GM19328 (cell line): Measurements from ENCODE around the gene TGM2.

Experiments
- ATAC-seq: cut with Tn5 transposase; IDR thresholded peaks from one replicate; pipeline ENCODE4 v1.9.1; 2021; ENCODE audit warnings: mild to moderate bottlenecking, moderate library complexity; ENCODE audit not compliant: unreplicated experiment

Gene TGM2

GRCh38 chr20:38199501-38200390 is 34.7 kb upstream of the TGM2 start:
- ATAC-seq, result no peak

- ATAC-seq, result no peak
Observed at GRCh38 chr20:38198238-38198861, 33.3 kb upstream of the TGM2 start.

- no peak for ATAC-seq
Observed at GRCh38 chr20:38197619-38198018, 32.5 kb upstream of the TGM2 start.

GRCh38 chr20:38197217-38197616 is 32.1 kb upstream of the TGM2 start:
- ATAC-seq, result no peak

GRCh38 chr20:38196592-38196991 is 31.5 kb upstream of the TGM2 start:
- no peak for ATAC-seq

- no peak for ATAC-seq
Observed at GRCh38 chr20:38196076-38196475, 31.0 kb upstream of the TGM2 start.

GRCh38 chr20:38195521-38195920 is 30.5 kb upstream of the TGM2 start:
- ATAC-seq, result no peak

GRCh38 chr20:38194971-38195504 is 30.0 kb upstream of the TGM2 start:
- ATAC-seq, result no peak

GRCh38 chr20:38193586-38194105 is 28.6 kb upstream of the TGM2 start:
- ATAC-seq, result no peak

GRCh38 chr20:38192323-38192885 is 27.3 kb upstream of the TGM2 start:
- ATAC-seq, result no peak

GRCh38 chr20:38191654-38192053 is 26.6 kb upstream of the TGM2 start:
- no peak for ATAC-seq

- no peak for ATAC-seq
Observed at GRCh38 chr20:38190936-38191371, 25.9 kb upstream of the TGM2 start.

- no peak for ATAC-seq
Observed at GRCh38 chr20:38190166-38190565, 25.1 kb upstream of the TGM2 start.

- no peak for ATAC-seq
Observed at GRCh38 chr20:38187517-38187916, 22.4 kb upstream of the TGM2 start.

GRCh38 chr20:38186788-38187221 is 21.7 kb upstream of the TGM2 start:
- no peak for ATAC-seq

GRCh38 chr20:38184101-38184500 is 19.0 kb upstream of the TGM2 start:
- no peak for ATAC-seq

- no peak for ATAC-seq
Observed at GRCh38 chr20:38181971-38182370, 16.9 kb upstream of the TGM2 start.

- ATAC-seq, result no peak
Observed at GRCh38 chr20:38181207-38181801, 16.2 kb upstream of the TGM2 start.

GRCh38 chr20:38180781-38181180 is 15.7 kb upstream of the TGM2 start:
- no peak for ATAC-seq

GRCh38 chr20:38179846-38180245 is 14.8 kb upstream of the TGM2 start:
- no peak for ATAC-seq

GRCh38 chr20:38178581-38178980 is 13.5 kb upstream of the TGM2 start:
- ATAC-seq, result no peak
